BJ (cell line): ENCODE data around the gene NRAP. TPM values are rescaled to one million over a fixed set of nuclear protein-coding genes. Genes with fewer than 3 reads are reported as not detected.

Experiments used
- CTCF ChIA-PET: fragments of 350-600 bp; formaldehyde crosslinking; extraction: SDS; loops from one replicate; lab custom pipeline; 2021; ENCODE audit warnings: antibody characterized with exemption, inconsistent platforms; lab: Yijun Ruan, JAX
- POLR2A ChIA-PET: fragments of 300-600 bp; sonication (Branson Sonifier 250); formaldehyde crosslinking; extraction: SDS; loops from one replicate; lab custom pipeline; 2021; ENCODE audit warnings: antibody characterized with exemption; lab: Charles Lee
- DNase-seq: peaks from one replicate; pipeline ENCODE4 v3.0.0-alpha.2; 2011; ENCODE audit warnings: low read depth
- H3K27me3 ChIP-seq: 2 replicates; pipeline ENCODE4 v1.6.0; 2011; ENCODE audit warnings: low read length; ENCODE audit not compliant: control insufficient read depth, insufficient read depth
- H3K36me3 ChIP-seq: 2 replicates; pipeline ENCODE4 v1.5.1; 2011; ENCODE audit warnings: low read length; ENCODE audit not compliant: control insufficient read depth, insufficient read depth
- H3K4me3 ChIP-seq: 2 replicates; pipeline ENCODE4 v1.5.1; 2011; ENCODE audit warnings: low read depth, mild to moderate bottlenecking, control low read depth, low read length
- polyA plus RNA-seq: library from polyadenylated mRNA; depleted of rRNA; stranded (reverse); fragments of >200 nt; gene quantifications from 2 replicates; pipeline ENCODE4 v1.2.3, GENCODE V29; 2011
- TF ChIP-seq, protein P1 (sequence below): IDR thresholded peaks from 2 replicates; pipeline ENCODE4 v1.5.1; 2011; ENCODE audit warnings: low read depth, mild to moderate bottlenecking, control low read depth, inconsistent platforms, low read length, moderate library complexity; ENCODE audit not compliant: insufficient read depth

Gene NRAP
- polyA plus RNA-seq, 1 experiment = not detected

DNA sequence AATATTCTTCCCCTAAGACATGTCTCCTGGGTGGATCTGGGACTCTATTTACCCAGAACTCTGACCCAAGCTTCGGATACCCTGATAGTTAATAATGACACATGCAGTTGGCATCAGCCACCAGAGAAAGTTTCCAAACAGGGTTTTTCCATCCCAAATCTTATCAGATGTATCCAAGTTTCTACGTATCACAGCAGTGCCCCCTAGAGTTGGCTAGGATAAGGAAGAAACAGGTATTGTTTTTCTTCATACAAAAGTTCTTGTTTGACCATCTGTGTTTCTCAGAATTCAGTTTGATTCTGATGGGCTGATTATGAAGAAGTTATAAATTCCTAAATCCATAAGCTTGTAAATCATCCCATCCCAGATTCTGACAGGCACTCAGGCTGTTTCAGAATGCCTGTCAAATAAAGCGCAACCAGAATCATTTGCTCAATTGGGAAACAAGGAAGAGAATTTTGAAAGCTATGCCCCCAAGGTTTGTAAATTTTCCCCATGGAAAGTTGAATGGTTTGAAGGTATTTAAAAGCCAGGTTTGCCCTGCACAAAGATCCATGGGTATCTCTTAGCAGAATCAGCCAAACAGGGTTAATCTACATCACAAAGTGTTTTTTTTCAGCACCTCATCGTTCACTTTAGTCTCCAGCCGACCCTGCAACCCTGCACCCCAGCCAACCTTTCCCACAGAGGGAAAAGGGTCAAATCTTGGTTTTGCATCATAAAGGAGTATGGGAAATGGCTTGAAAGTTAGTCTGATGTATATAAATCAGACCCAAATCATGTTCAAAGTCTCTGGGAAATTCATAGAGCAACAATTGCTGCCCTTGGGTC, 47.4 kb downstream of the NRAP start:
- TF ChIP-seq, protein P1, sequence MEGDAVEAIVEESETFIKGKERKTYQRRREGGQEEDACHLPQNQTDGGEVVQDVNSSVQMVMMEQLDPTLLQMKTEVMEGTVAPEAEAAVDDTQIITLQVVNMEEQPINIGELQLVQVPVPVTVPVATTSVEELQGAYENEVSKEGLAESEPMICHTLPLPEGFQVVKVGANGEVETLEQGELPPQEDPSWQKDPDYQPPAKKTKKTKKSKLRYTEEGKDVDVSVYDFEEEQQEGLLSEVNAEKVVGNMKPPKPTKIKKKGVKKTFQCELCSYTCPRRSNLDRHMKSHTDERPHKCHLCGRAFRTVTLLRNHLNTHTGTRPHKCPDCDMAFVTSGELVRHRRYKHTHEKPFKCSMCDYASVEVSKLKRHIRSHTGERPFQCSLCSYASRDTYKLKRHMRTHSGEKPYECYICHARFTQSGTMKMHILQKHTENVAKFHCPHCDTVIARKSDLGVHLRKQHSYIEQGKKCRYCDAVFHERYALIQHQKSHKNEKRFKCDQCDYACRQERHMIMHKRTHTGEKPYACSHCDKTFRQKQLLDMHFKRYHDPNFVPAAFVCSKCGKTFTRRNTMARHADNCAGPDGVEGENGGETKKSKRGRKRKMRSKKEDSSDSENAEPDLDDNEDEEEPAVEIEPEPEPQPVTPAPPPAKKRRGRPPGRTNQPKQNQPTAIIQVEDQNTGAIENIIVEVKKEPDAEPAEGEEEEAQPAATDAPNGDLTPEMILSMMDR = peak; percentile 44
- ChIA-PET POLR2A (no interaction called here), CTCF (interaction anchor here (0.5 to 2.1 kb wide), 7 partner anchors 10 to 613 kb away, joined by 3 to 14 read pairs (median 4); no protein-coding TSS in a partner anchor)
- H3K4me3 ChIP-seq = no peak overlapping the region
- DNase-seq = no peak
- H3K27me3 ChIP-seq = peaks cover 15% of the 10 kb centered on the region
- H3K36me3 ChIP-seq = no peaks in the 10 kb centered on the region

DNA sequence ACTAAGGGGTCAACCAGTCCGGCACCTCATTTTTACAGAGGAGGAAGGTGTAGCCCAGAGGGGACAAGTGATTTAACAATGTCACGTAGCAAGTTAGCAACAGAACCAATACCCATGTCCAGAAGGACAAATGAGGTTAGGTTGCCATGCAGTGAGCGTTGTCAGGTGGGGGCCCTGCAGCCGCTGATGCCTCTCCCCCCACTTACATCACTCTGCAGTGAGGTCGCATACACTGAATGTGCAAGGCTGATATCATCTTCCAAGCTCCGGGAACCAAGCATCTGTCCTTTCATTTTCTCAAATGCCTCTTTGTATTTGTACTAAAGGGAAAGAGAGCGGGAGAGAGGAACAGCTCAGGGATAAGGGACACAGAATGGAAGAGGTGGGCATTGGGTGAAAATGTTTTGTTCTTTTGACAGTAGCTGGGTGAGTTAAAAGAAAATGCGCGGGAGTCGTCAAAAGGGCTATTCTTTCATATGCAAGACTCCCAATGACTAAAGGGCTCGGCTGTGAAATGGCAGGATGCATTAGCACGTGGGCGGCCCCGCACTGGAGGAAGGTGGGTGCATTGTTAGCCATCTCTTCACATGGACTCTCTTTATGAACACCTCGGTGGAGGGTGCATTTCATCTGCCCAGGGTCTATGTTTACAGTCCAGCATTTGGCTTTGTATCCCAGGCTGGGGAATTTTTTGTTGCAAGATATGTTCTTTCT, 49.7 kb downstream of the NRAP start:
- TF ChIP-seq, protein P1 = no peak
- Histone ChIP-seq H3K27me3 (peaks cover 14% of the 10 kb centered on the region), H3K4me3 (no peak overlapping the region), H3K36me3 (no peaks in the 10 kb centered on the region)
- POLR2A ChIA-PET = no interaction called here
- CTCF ChIA-PET = no interaction called here
- no peak for DNase-seq

DNA sequence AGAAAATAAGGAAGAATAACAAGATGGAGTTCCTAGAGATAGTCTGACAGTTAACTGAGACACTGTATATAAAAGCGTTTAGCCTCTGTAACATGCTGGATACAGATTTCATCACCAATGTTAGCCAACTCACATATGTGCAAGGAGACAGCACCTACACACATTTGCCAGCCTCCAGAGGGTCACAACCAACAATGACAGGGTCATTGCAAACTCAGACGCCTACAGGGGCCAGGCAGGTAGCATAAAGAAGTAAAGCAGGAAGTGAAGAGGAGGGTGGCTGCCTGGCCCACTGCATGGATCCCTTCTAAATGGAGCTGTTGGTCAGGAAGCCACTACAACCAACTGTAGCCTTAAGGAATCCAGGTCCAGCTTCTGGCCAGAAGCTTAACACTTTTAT, 50.4 kb downstream of the NRAP start:
- ChIA-PET CTCF (interaction anchor here (0.6 kb wide), 2 partner anchors 13 to 362 kb away, joined by 3 to 4 read pairs; no protein-coding TSS in a partner anchor), POLR2A (no interaction called here)
- no peak for DNase-seq
- Histone ChIP-seq H3K27me3 (peaks cover 14% of the 10 kb centered on the region), H3K4me3 (no peak overlapping the region), H3K36me3 (no peaks in the 10 kb centered on the region)
- TF ChIP-seq, protein P1 = no peak

DNA sequence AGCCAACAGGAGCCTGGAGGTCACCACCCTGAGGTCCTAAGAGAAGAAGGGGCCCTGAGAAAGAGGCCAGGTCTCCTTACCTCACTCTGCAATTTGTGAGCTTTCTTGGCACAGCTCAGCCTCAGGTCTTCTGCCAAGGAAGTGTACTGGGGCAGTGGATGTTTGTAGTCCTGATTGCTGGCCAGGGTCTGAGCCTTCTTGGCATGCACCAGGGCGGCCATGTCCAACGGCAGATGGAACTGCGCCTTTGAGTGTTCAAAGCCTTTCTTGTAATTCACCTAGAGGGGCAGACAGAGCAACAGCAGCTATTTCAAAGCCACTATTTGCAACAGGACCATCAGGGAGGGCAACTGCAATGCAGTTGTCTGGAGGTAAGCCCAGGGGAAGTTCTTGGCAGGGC, 51.7 kb downstream of the NRAP start:
- POLR2A ChIA-PET = no interaction called here
- CTCF ChIA-PET = no interaction called here

More for the DNA sequence above, 51.7 kb downstream of the NRAP start:
- no peaks in the 10 kb centered on the region for H3K36me3 ChIP-seq
- no peak for DNase-seq
- H3K27me3 ChIP-seq = peaks cover 12% of the 10 kb centered on the region
- H3K4me3 ChIP-seq = no peak overlapping the region
- TF ChIP-seq, protein P1 = no peak
